SK-N-SH treated with all-trans-retinoic acid at 6 μM for 48 hours (cell line): Measurements from ENCODE around the gene IDH3G.
"Not testable (repeated sequence)": the region's sequence is repeated elsewhere in the genome, so short reads cannot be mapped to it uniquely, and the experiment has no call there.

Experiments
- ATAC-seq: fragments of 200-7000 bp; cut with Tn5 transposase; 3 replicates; pipeline ENCODE4 v1.9.1; 2020; ENCODE audit warnings: mild to moderate bottlenecking, moderate library complexity
- ARNTL ChIP-seq: fragments of 450-650 bp; formaldehyde crosslinking; IDR thresholded peaks from 2 replicates; pipeline ENCODE4 v1.5.0; 2020; ENCODE audit warnings: low read depth, mild to moderate bottlenecking, moderate library complexity, borderline replicate concordance
- BACH2 ChIP-seq: fragments of 250-450 bp; sonication (Bioruptor Pico); IDR thresholded peaks from 2 replicates; pipeline ENCODE4 v1.9.0; 2021; ENCODE audit warnings: mild to moderate bottlenecking, borderline replicate concordance
- GLIS3 ChIP-seq: fragments of 250-450 bp; sonication (Bioruptor Pico); IDR thresholded peaks from 2 replicates; pipeline ENCODE4 v1.5.0; 2020; ENCODE audit warnings: mild to moderate bottlenecking, moderate library complexity
- ISL1 ChIP-seq: fragments of 250-450 bp; sonication (Bioruptor Pico); IDR thresholded peaks from 2 replicates; pipeline ENCODE4 v2.1.2; 2022; ENCODE audit warnings: mild to moderate bottlenecking, moderate library complexity
- RARB ChIP-seq: fragments of 250-450 bp; sonication (Bioruptor Pico); IDR thresholded peaks from 2 replicates; pipeline ENCODE4 v1.8.0; 2021; ENCODE audit warnings: mild to moderate bottlenecking, moderate library complexity
- SNAI2 ChIP-seq: fragments of 250-450 bp; sonication (Bioruptor Pico); IDR thresholded peaks from 2 replicates; pipeline ENCODE4 v1.5.0; 2020; ENCODE audit warnings: mild to moderate bottlenecking, moderate library complexity
- TCF4 ChIP-seq: fragments of 250-450 bp; sonication (Bioruptor Pico); IDR thresholded peaks from 2 replicates; pipeline ENCODE4 v1.8.0; 2021; ENCODE audit warnings: mild to moderate bottlenecking, moderate library complexity, borderline replicate concordance
- ZFP3 ChIP-seq: fragments of 250-450 bp; sonication (Bioruptor Pico); IDR thresholded peaks from 2 replicates; pipeline ENCODE4 v1.5.0; 2020; ENCODE audit warnings: mild to moderate bottlenecking, moderate library complexity
- ZNF565 ChIP-seq: fragments of 450-650 bp; formaldehyde crosslinking; conservative IDR thresholded peaks from 2 replicates; pipeline ENCODE4 v1.5.0; 2020; ENCODE audit warnings: low read depth, mild to moderate bottlenecking, moderate library complexity
- ZNF70 ChIP-seq: fragments of 450-650 bp; formaldehyde crosslinking; IDR thresholded peaks from 2 replicates; pipeline ENCODE4 v1.5.0; 2020; ENCODE audit warnings: mild to moderate bottlenecking, moderate library complexity
- ZNF8 ChIP-seq: fragments of 450-650 bp; formaldehyde crosslinking; IDR thresholded peaks from 2 replicates; pipeline ENCODE4 v1.5.0; 2020; ENCODE audit warnings: mild to moderate bottlenecking, moderate library complexity
- TF ChIP-seq, protein P1 (sequence below): fragments of 250-450 bp; sonication (Bioruptor Pico); IDR thresholded peaks from 2 replicates; pipeline ENCODE4 v1.8.0; 2020; ENCODE audit warnings: mild to moderate bottlenecking, moderate library complexity, borderline replicate concordance
- TF ChIP-seq, protein P2 (sequence below): fragments of 250-450 bp; sonication (Bioruptor Pico); IDR thresholded peaks from 2 replicates; pipeline ENCODE4 v1.5.1; 2021; ENCODE audit warnings: mild to moderate bottlenecking, moderate library complexity
- TF ChIP-seq, protein P3 (sequence below): fragments of 250-450 bp; sonication (Bioruptor Pico); IDR thresholded peaks from 2 replicates; pipeline ENCODE4 v1.5.1; 2020; ENCODE audit warnings: low read depth, mild to moderate bottlenecking, moderate library complexity
- TF ChIP-seq, protein P4 (sequence below): fragments of 250-450 bp; sonication (Bioruptor Pico); IDR thresholded peaks from 2 replicates; pipeline ENCODE4 v1.5.0; 2020; ENCODE audit warnings: mild to moderate bottlenecking, moderate library complexity

IDH3G gene

DNA sequence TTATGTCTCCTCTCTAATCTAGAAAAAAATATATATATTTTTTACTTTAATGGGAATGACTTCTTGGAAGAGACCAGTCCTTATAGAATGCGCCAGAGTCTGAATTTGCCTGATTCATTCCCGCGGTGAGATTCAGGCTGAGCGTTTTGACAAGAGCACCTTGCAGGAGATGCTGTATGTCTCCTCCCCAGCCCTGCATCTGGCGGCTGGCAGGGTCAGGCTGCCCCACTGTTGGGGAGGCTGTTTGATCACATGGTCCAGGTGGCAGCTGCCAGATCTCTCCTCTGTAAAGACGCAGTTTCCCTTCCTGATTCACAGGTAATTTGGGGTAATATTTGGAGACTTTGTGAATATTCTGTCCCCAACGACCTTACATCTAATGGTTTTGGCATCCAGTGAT is 26.4 kb upstream of the IDH3G start (continued):
- no peak for TF ChIP-seq BACH2 (CRISPR knock-in tag)

DNA sequence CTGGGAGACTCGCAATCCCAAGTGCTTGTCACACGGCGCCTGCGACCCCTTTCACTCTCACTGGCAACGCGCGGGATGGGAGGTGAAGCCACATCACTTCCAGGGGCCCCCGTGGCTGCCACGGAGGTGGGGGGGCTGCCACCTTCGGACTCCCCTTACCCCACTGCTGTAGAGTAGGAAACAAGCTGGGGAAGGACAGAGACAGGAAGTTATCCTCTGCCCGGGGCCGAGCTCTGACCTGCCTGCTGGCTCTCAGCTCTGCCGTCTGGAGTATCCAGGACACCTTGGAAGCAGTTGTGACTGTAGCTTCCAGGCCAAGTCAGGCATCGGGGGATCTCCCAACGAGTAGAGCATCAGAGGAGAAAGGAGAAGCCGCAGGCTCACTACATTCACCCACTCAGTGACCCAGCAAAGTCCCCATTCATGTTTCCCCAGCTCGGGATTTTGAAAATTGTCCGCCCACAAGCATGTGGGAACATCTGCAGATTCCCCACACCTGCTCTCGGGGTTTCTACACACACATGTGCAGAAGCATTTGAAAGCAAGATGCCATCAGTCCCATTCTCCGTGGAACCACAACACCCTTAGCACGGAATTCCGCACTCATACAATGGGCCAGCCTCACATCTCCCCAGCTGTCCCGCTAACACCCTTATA is 25.3 kb upstream of the IDH3G start:
- ATAC-seq: peak; percentile 60
- no peak for TF ChIP-seq ZNF70 (CRISPR knock-in tag)
- TF ChIP-seq ZNF565 (CRISPR knock-in tag): no peak
- no peak for TF ChIP-seq RARB (CRISPR knock-in tag)
- TF ChIP-seq, protein P1, sequence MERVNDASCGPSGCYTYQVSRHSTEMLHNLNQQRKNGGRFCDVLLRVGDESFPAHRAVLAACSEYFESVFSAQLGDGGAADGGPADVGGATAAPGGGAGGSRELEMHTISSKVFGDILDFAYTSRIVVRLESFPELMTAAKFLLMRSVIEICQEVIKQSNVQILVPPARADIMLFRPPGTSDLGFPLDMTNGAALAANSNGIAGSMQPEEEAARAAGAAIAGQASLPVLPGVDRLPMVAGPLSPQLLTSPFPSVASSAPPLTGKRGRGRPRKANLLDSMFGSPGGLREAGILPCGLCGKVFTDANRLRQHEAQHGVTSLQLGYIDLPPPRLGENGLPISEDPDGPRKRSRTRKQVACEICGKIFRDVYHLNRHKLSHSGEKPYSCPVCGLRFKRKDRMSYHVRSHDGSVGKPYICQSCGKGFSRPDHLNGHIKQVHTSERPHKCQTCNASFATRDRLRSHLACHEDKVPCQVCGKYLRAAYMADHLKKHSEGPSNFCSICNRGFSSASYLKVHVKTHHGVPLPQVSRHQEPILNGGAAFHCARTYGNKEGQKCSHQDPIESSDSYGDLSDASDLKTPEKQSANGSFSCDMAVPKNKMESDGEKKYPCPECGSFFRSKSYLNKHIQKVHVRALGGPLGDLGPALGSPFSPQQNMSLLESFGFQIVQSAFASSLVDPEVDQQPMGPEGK (CRISPR knock-in tag): no peak
- TF ChIP-seq, protein P2, sequence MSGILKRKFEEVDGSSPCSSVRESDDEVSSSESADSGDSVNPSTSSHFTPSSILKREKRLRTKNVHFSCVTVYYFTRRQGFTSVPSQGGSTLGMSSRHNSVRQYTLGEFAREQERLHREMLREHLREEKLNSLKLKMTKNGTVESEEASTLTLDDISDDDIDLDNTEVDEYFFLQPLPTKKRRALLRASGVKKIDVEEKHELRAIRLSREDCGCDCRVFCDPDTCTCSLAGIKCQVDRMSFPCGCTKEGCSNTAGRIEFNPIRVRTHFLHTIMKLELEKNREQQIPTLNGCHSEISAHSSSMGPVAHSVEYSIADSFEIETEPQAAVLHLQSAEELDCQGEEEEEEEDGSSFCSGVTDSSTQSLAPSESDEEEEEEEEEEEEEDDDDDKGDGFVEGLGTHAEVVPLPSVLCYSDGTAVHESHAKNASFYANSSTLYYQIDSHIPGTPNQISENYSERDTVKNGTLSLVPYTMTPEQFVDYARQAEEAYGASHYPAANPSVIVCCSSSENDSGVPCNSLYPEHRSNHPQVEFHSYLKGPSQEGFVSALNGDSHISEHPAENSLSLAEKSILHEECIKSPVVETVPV: no peak
- TF ChIP-seq, protein P3, sequence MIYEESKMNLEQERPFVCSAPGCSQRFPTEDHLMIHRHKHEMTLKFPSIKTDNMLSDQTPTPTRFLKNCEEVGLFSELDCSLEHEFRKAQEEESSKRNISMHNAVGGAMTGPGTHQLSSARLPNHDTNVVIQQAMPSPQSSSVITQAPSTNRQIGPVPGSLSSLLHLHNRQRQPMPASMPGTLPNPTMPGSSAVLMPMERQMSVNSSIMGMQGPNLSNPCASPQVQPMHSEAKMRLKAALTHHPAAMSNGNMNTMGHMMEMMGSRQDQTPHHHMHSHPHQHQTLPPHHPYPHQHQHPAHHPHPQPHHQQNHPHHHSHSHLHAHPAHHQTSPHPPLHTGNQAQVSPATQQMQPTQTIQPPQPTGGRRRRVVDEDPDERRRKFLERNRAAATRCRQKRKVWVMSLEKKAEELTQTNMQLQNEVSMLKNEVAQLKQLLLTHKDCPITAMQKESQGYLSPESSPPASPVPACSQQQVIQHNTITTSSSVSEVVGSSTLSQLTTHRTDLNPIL (CRISPR knock-in tag): no peak
- TF ChIP-seq SNAI2: no peak
- TF ChIP-seq, protein P4, sequence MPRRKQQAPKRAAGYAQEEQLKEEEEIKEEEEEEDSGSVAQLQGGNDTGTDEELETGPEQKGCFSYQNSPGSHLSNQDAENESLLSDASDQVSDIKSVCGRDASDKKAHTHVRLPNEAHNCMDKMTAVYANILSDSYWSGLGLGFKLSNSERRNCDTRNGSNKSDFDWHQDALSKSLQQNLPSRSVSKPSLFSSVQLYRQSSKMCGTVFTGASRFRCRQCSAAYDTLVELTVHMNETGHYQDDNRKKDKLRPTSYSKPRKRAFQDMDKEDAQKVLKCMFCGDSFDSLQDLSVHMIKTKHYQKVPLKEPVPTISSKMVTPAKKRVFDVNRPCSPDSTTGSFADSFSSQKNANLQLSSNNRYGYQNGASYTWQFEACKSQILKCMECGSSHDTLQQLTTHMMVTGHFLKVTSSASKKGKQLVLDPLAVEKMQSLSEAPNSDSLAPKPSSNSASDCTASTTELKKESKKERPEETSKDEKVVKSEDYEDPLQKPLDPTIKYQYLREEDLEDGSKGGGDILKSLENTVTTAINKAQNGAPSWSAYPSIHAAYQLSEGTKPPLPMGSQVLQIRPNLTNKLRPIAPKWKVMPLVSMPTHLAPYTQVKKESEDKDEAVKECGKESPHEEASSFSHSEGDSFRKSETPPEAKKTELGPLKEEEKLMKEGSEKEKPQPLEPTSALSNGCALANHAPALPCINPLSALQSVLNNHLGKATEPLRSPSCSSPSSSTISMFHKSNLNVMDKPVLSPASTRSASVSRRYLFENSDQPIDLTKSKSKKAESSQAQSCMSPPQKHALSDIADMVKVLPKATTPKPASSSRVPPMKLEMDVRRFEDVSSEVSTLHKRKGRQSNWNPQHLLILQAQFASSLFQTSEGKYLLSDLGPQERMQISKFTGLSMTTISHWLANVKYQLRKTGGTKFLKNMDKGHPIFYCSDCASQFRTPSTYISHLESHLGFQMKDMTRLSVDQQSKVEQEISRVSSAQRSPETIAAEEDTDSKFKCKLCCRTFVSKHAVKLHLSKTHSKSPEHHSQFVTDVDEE (CRISPR knock-in tag): no peak
- TF ChIP-seq ISL1 (CRISPR knock-in tag): no peak
- no peak for TF ChIP-seq ZNF8 (CRISPR knock-in tag)
- no peak for TF ChIP-seq ZFP3 (CRISPR knock-in tag)

DNA sequence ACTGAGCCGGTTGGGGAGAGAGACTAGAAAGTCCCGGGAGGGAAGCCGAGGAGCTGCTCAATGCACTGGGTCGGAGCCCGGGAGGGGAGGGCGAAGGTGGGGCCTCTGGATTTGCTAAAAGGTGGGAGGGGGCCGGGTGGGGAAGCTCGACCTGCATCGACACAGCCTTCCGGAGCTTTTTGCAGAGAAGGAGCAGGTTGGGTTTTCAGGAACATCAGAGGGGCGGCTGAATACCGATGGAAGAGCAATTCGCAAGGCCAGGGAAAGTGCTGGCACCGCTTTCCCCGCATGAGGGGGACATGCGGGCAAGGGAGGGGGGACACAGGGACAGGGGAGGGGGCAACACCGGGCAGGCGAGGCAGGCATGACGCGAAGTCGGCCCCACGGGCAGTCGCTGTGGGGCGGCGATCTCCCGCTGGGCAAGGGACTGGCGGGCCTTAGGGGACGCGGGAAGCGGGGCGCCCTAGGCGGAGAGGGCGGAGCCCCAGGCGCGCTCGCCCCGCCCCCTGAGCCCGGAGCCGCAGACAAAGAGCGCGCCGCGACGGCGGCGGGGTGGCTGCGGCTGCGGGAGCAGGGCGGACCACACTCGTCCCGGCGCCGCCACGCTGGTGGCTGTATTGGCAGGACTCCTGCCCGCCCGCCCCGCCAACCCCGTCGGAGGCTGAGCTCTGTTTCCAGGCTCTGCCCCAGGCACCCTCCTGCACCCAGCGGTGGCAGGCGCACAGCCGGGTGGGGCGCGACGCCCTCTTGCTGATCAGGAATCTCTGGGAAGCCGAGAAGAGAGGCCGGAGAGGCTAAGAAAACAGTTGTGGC is 24.6 kb upstream of the IDH3G start:
- peak; percentile 85 for ATAC-seq

DNA sequence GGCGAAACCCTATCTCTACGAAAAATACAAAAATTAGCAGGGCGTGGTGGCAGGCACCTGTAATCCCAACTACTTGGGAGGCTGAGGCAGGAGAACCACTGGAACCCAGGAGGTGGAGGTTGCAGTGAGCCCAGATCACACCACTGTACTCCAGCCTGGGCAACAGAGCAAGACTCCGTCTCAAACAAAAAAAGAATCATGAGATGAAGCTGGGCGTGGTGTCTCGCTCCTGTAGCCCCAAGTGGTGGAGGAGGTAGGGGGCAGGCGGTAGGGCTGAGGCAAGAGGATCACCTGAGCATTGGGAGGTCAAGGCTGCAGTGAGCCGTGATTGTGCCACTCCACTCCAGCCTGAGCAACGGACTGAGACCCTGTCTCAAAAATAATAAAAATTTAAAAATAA is 23.9 kb upstream of the IDH3G start:
- ATAC-seq: not testable (repeated sequence)

More for the DNA sequence above, 24.6 kb upstream of the IDH3G start:
- TF ChIP-seq BACH2 (CRISPR knock-in tag) (no peak), ARNTL (no peak), TCF4 (CRISPR knock-in tag) (no peak)

DNA sequence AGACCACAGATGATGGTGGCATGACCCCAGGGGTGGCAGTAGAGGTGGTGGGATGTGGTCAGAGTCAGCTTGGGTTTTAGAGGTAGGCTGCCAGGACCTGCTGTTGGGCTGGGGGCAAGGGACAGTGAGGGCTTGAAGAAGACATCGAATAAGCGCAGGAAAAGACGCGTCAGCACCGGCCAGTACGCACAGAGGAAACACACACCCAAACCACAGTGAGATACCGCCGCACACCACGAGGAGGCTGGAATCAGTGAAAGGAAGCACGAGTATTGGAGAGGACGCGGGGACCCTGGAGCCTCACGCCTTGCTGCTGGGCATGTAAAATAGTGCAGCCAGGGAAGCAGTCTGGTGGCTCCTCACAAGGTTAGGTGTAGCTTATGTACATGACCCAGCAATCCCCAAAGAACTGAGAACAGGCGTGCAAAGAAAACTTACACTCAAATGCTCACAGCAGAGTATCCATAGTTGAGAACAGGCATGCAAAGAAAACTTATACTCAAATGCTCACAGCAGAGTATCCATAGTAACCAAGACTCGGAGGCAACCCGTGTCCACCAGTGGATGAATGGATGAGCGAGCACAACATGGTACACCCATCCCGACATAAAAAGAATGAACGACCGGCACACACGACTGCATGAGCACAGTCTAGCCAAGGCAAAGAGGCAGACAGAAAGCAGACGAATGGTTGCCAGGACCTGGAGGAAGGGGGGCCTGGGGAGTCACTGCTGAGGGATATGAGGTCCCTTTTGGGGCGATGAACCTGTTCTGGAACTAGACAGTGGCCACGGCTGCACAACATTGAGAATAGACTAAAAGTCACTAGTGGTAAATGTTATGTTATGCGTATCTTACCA is 22.9 kb upstream of the IDH3G start:
- ATAC-seq: no peak
- no peak for TF ChIP-seq ARNTL
- TF ChIP-seq GLIS3: no peak
- TF ChIP-seq, all 23 proteins: peak for 0
